Measurements from ENCODE around the gene CADM2.
"Not testable (repeated sequence)": the region's sequence is repeated elsewhere in the genome, so short reads cannot be mapped to it uniquely, and the experiment has no call there.

The CADM2 gene

GRCh38 chr3:85110393-85110792 is 151.6 kb downstream of the CADM2 start:
- no peak for TF ChIP-seq CTCF (IDR thresholded peaks at IDR 0.05; ENCODE audit: insufficient read depth, missing control alignments)
- no peak for FAIRE-seq

GRCh38 chr3:85120879-85121278 is 162.1 kb downstream of the CADM2 start:
- DNase-seq (ENCODE audit: insufficient read length, low spot score), result no peak
- no peak for TF ChIP-seq CTCF (IDR thresholded peaks at IDR 0.05; ENCODE audit: insufficient read depth, missing control alignments)
- FAIRE-seq, result no peak

More at GRCh38 chr3:85110393-85110792, 151.6 kb downstream of the CADM2 start:
- DNase-seq (ENCODE audit: insufficient read length, low spot score), result no peak

GRCh38 chr3:85132864-85133263 is 174.1 kb downstream of the CADM2 start:
- DNase-seq (ENCODE audit: insufficient read length, low spot score); FAIRE-seq: not testable (repeated sequence)

GRCh38 chr3:85133691-85134420 is 175.1 kb downstream of the CADM2 start:
- DNase-seq (ENCODE audit: insufficient read length, low spot score); FAIRE-seq: not testable (repeated sequence)

GRCh38 chr3:85142626-85143025 is 183.8 kb downstream of the CADM2 start:
- TF ChIP-seq CTCF (IDR thresholded peaks at IDR 0.05; ENCODE audit: insufficient read depth, missing control alignments), result no peak
- DNase-seq (ENCODE audit: insufficient read length, low spot score) (no peak), FAIRE-seq (no peak)

GRCh38 chr3:85148036-85148435 is 189.2 kb downstream of the CADM2 start:
- no peak for FAIRE-seq
- DNase-seq (ENCODE audit: insufficient read length, low spot score), result no peak
- TF ChIP-seq CTCF (IDR thresholded peaks at IDR 0.05; ENCODE audit: insufficient read depth, missing control alignments), result no peak

GRCh38 chr3:85151555-85151954 is 192.8 kb downstream of the CADM2 start:
- no peak for TF ChIP-seq CTCF (IDR thresholded peaks at IDR 0.05; ENCODE audit: insufficient read depth, missing control alignments)

GRCh38 chr3:85153279-85153678 is 194.5 kb downstream of the CADM2 start:
- FAIRE-seq; DNase-seq (ENCODE audit: insufficient read length, low spot score): not testable (repeated sequence)

More at GRCh38 chr3:85151555-85151954, 192.8 kb downstream of the CADM2 start:
- FAIRE-seq (no peak), DNase-seq (ENCODE audit: insufficient read length, low spot score) (no peak)

- FAIRE-seq, result no peak
- TF ChIP-seq CTCF (IDR thresholded peaks at IDR 0.05; ENCODE audit: insufficient read depth, missing control alignments), result no peak
- no peak for DNase-seq (ENCODE audit: insufficient read length, low spot score)
Observed at GRCh38 chr3:85159376-85159775, 200.6 kb downstream of the CADM2 start.
